ENCODE results near the gene INPP5A. TPM values are rescaled to one million over a fixed set of nuclear protein-coding genes. Genes with fewer than 3 reads are reported as not detected.
"Not testable (repeated sequence)": the region's sequence is repeated elsewhere in the genome, so short reads cannot be mapped to it uniquely, and the experiment has no call there.

INPP5A gene
- total RNA-seq, 1 donor from 2014 or later, result 41.0 TPM

- H3K36me3 Mint-ChIP-seq, result peaks cover 12% of the 10 kb centered on the region
- TF ChIP-seq CTCF (IDR thresholded peaks at IDR 0.05; ENCODE audit: unreplicated experiment), result no peak
- DNase-seq (ENCODE audit: low spot score in 2 of 2, unreplicated experiment in 2 of 2), result no peak
- H3K9me3 Mint-ChIP-seq, result peaks cover 10% of the 10 kb centered on the region
- H3K27ac Mint-ChIP-seq, result no peak overlapping the region
- no peak overlapping the region for H3K4me3 Mint-ChIP-seq
- no peaks in the 10 kb centered on the region for H3K4me1 Mint-ChIP-seq
- no peaks in the 10 kb centered on the region for H3K27me3 Mint-ChIP-seq (ENCODE audit: low read depth)
These were observed 139.5 kb downstream of the INPP5A start for GRCh38 chr10:132677096-132677472.

GRCh38 chr10:132677473-132678227, 140.1 kb downstream of the INPP5A start:
- Mint-ChIP-seq H3K27me3 (ENCODE audit: low read depth) (no peaks in the 10 kb centered on the region), H3K36me3 (peaks cover 7% of the 10 kb centered on the region), H3K27ac (no peak overlapping the region), H3K4me1 (no peaks in the 10 kb centered on the region), H3K4me3 (no peak overlapping the region), H3K9me3 (peaks cover 4% of the 10 kb centered on the region)
- DNase-seq (ENCODE audit: low spot score in 2 of 2, unreplicated experiment in 2 of 2), result no peak
- TF ChIP-seq CTCF (IDR thresholded peaks at IDR 0.05; ENCODE audit: unreplicated experiment), result no peak

GRCh38 chr10:132678436-132679216, 141.0 kb downstream of the INPP5A start:
- Mint-ChIP-seq H3K27ac (no peak overlapping the region), H3K4me3 (no peak overlapping the region), H3K9me3 (no peaks in the 10 kb centered on the region), H3K36me3 (peaks cover 3% of the 10 kb centered on the region), H3K4me1 (no peaks in the 10 kb centered on the region), H3K27me3 (ENCODE audit: low read depth) (no peaks in the 10 kb centered on the region)
- no peak for DNase-seq (ENCODE audit: low spot score in 2 of 2, unreplicated experiment in 2 of 2)
- no peak for TF ChIP-seq CTCF (IDR thresholded peaks at IDR 0.05; ENCODE audit: unreplicated experiment)

- no peak for TF ChIP-seq CTCF (IDR thresholded peaks at IDR 0.05; ENCODE audit: unreplicated experiment)
- Mint-ChIP-seq H3K4me3 (no peak overlapping the region), H3K36me3 (peaks cover under 1% of the 10 kb centered on the region), H3K4me1 (no peaks in the 10 kb centered on the region), H3K27me3 (ENCODE audit: low read depth) (no peaks in the 10 kb centered on the region), H3K9me3 (no peaks in the 10 kb centered on the region), H3K27ac (no peak overlapping the region)
- DNase-seq (ENCODE audit: low spot score in 2 of 2, unreplicated experiment in 2 of 2), result no peak
These were observed 141.6 kb downstream of the INPP5A start for GRCh38 chr10:132679217-132679595.

- H3K4me3 Mint-ChIP-seq, result no peak overlapping the region
- no peak for DNase-seq (ENCODE audit: low spot score in 2 of 2, unreplicated experiment in 2 of 2)
These were observed 142.1 kb downstream of the INPP5A start for GRCh38 chr10:132679640-132680039.

GRCh38 chr10:132680741-132681140, 143.2 kb downstream of the INPP5A start:
- H3K4me3 Mint-ChIP-seq; H3K27ac Mint-ChIP-seq; H3K9me3 Mint-ChIP-seq; H3K36me3 Mint-ChIP-seq; H3K27me3 Mint-ChIP-seq (ENCODE audit: low read depth); H3K4me1 Mint-ChIP-seq; DNase-seq (ENCODE audit: low spot score in 2 of 2, unreplicated experiment in 2 of 2): not testable (repeated sequence)

More at GRCh38 chr10:132679640-132680039, 142.1 kb downstream of the INPP5A start:
- H3K4me1 Mint-ChIP-seq, result peaks cover 2% of the 10 kb centered on the region
- no peak overlapping the region for H3K27ac Mint-ChIP-seq
- H3K9me3 Mint-ChIP-seq, result no peaks in the 10 kb centered on the region
- H3K36me3 Mint-ChIP-seq, result no peaks in the 10 kb centered on the region
- TF ChIP-seq CTCF (IDR thresholded peaks at IDR 0.05; ENCODE audit: unreplicated experiment), result no peak
- H3K27me3 Mint-ChIP-seq (ENCODE audit: low read depth), result no peaks in the 10 kb centered on the region

Measured in mesothelial cell of epicardium (in vitro differentiated cells).